T-helper 2 cell (primary cell): ENCODE results near the gene TNFAIP1.

ENCODE experiments used
- DNase-seq, 5 experiments: peaks; one replicate each; pipeline versions ENCODE4 v3.0.0 to v3.0.0-alpha.2; 2012 to 2022

TNFAIP1 gene

GRCh38 chr17:28346199-28346580 is 10.6 kb downstream of the TNFAIP1 start:
- no peak for DNase-seq

GRCh38 chr17:28346746-28347246 is 11.2 kb downstream of the TNFAIP1 start:
- DNase-seq = no peak

GRCh38 chr17:28347261-28347891 is 11.8 kb downstream of the TNFAIP1 start:
- DNase-seq = no peak

- DNase-seq = no peak
These were observed 13.4 kb downstream of the TNFAIP1 start for GRCh38 chr17:28348979-28349378.

- no peak for DNase-seq
These were observed 14.7 kb downstream of the TNFAIP1 start for GRCh38 chr17:28350271-28350670.

- peak; percentile 92 to 97 (median 94) for DNase-seq
These were observed 21.7 kb downstream of the TNFAIP1 start, which contains the start of gene POLDIP2 for GRCh38 chr17:28357061-28357900. Gene POLDIP2, minus strand, starts transcription at chr17:28357527. Its CDS starts 79 bp downstream, at chr17:28357448.

GRCh38 chr17:28357901-28358197 is 22.3 kb downstream of the TNFAIP1 start:
- no peak for DNase-seq

GRCh38 chr17:28363186-28363585 is 27.6 kb downstream of the TNFAIP1 start:
- DNase-seq = no peak

GRCh38 chr17:28363776-28364650 is 28.5 kb downstream of the TNFAIP1 start:
- DNase-seq = no peak

- DNase-seq = no peak
These were observed 29.3 kb downstream of the TNFAIP1 start, which contains the start of gene SEBOX for GRCh38 chr17:28364665-28365363. Gene SEBOX, minus strand, starts transcription at chr17:28365199. Its CDS starts 48 bp downstream, at chr17:28365151.

- no peak for DNase-seq
These were observed 29.9 kb downstream of the TNFAIP1 start for GRCh38 chr17:28365487-28365886.

GRCh38 chr17:28366605-28367004 is 31.0 kb downstream of the TNFAIP1 start:
- no peak for DNase-seq

- DNase-seq = no peak
These were observed 32.2 kb downstream of the TNFAIP1 start for GRCh38 chr17:28367641-28368305.

- no peak for DNase-seq
These were observed 32.8 kb downstream of the TNFAIP1 start for GRCh38 chr17:28368306-28368831.

GRCh38 chr17:28368915-28369683 is 33.5 kb downstream of the TNFAIP1 start:
- DNase-seq = no peak

GRCh38 chr17:28369684-28370034 is 34.1 kb downstream of the TNFAIP1 start:
- no peak for DNase-seq

- no peak for DNase-seq
These were observed 34.6 kb downstream of the TNFAIP1 start, which contains the start of gene VTN for GRCh38 chr17:28370035-28370743. Gene VTN, minus strand, starts transcription at chr17:28370307. Its CDS starts 104 bp downstream, at chr17:28370203.

- DNase-seq = no peak
These were observed 35.2 kb downstream of the TNFAIP1 start for GRCh38 chr17:28370744-28371103.

GRCh38 chr17:28371245-28372202 is 36.0 kb downstream of the TNFAIP1 start, which contains the start of gene SARM1:
Gene SARM1, plus strand, starts transcription at chr17:28371694. Its CDS starts 339 bp downstream, at chr17:28372033.
- DNase-seq = peak; percentile 64 to 93 (median 76)
